Activated CD4-positive, alpha-beta memory T cell treated with anti-CD3 and anti-CD28 coated beads, Interleukin-2, amount 10 ng/mL, durations not matched to agents 7 days and 5 days (primary cell): ENCODE data around the gene PRPF40B. TPM values are rescaled to one million over a fixed set of nuclear protein-coding genes. Genes with fewer than 3 reads are reported as not detected.

ENCODE experiments used
- CTCF ChIA-PET: fragments of 350-600 bp; sonication (Branson Sonifier 250); formaldehyde crosslinking; loops from one replicate; lab custom pipeline; 2021; ENCODE audit warnings: antibody characterized with exemption, inconsistent platforms; lab: Charles Lee
- POLR2A ChIA-PET: fragments of 350-600 bp; sonication (Branson Sonifier 250); formaldehyde crosslinking; loops from one replicate; lab custom pipeline; 2021; ENCODE audit warnings: antibody characterized with exemption; lab: Charles Lee
- DNase-seq: peaks from one replicate; pipeline ENCODE4 v3.0.0-alpha.2; 2020
- H3K27ac Mint-ChIP-seq: one replicate; pipeline ENCODE4 v1.8.0; 2021; ENCODE audit warnings: mild to moderate bottlenecking, mixed read lengths
- H3K27me3 Mint-ChIP-seq: one replicate; pipeline ENCODE4 v1.8.0; 2021; ENCODE audit warnings: mixed read lengths
- H3K36me3 Mint-ChIP-seq: one replicate; pipeline ENCODE4 v1.8.0; 2021; ENCODE audit warnings: low read depth, mixed read lengths
- H3K4me1 Mint-ChIP-seq: one replicate; pipeline ENCODE4 v1.8.0; 2021; ENCODE audit warnings: mixed read lengths
- H3K4me3 Mint-ChIP-seq: one replicate; pipeline ENCODE4 v1.8.0; 2021; ENCODE audit warnings: mild to moderate bottlenecking, mixed read lengths
- H3K9me3 Mint-ChIP-seq: one replicate; pipeline ENCODE4 v1.8.0; 2021; ENCODE audit warnings: mixed read lengths
- total RNA-seq, 2 experiments: library from RNA; stranded (reverse); gene quantifications; one replicate each; pipeline ENCODE4 v1.2.3, GENCODE V29; 2021

The PRPF40B gene
- total RNA-seq, 2 experiments from 2014 or later = 8.0 to 8.7 TPM

DNA sequence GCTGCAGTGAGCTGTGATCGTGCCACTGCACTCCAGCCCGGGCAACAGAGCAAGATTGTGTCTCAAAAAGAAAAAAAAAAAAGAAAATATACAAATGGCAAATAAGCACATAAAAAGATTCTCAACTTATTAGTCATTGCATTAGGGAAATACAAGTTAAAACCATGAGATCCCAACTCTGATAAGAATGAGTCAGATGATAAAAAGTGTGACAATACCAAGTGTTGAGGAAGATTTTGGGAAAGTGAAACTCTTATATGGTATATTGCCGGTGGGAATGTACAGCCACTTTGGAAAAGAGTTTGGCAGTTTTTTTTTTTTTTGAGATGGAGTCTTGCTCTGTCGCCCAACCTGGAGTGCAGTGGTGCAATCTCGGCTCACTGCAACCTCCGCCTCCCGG lies 7.6 kb upstream of the PRPF40B start:
- Mint-ChIP-seq H3K36me3 (peaks cover 2% of the 10 kb centered on the region), H3K9me3 (no peaks in the 10 kb centered on the region), H3K4me3 (no peak overlapping the region), H3K4me1 (no peaks in the 10 kb centered on the region), H3K27me3 (peaks cover 32% of the 10 kb centered on the region), H3K27ac (no peak overlapping the region)
- DNase-seq = no peak
- POLR2A ChIA-PET = no interaction called here
- CTCF ChIA-PET = interaction anchor here (1.1 kb wide), 1 partner anchor 126 kb away, joined by 3 read pairs; the partner anchor contains the start of gene TMBIM6

DNA sequence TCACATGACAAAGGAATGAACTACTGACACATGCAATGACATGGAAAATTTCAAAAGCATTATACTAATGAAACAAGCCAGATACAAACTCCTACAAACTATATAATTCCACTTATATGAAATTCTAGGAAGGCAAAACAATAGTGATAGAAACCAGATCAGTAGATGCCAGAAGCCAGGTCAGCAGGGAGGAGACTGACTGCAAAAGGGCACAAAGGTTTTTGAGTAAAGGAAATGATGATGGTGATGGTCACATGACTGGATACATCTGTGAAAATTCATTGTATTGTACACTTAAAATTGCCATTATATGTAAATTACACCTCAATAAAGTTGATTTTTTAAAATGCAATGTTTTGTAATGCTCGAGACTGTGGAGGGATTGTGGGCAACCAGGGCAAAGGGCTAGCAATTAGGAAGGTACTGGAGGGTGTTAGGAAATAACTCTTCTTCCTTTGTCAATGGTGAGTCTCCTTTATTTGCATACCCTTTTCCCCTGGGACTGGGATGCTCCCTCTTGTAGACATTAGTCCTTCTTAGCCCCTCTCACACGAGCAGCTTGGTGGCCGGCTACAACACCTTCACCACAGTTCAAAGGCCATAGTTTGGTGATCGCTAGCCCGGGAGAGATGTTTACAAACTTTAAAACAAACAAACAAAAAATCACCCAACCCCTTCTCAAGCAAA lies 6.7 kb upstream of the PRPF40B start:
- POLR2A ChIA-PET = interaction anchor here (1.3 kb wide), 1 partner anchor 28 kb away, joined by 3 read pairs; no protein-coding TSS in a partner anchor
- H3K4me1 Mint-ChIP-seq = peaks cover 8% of the 10 kb centered on the region
- CTCF ChIA-PET = no interaction called here
- no peaks in the 10 kb centered on the region for H3K9me3 Mint-ChIP-seq
- no peak overlapping the region for H3K27ac Mint-ChIP-seq
- peaks cover 2% of the 10 kb centered on the region for H3K36me3 Mint-ChIP-seq
- H3K4me3 Mint-ChIP-seq = no peak overlapping the region
- DNase-seq = no peak
- H3K27me3 Mint-ChIP-seq = peaks cover 38% of the 10 kb centered on the region

DNA sequence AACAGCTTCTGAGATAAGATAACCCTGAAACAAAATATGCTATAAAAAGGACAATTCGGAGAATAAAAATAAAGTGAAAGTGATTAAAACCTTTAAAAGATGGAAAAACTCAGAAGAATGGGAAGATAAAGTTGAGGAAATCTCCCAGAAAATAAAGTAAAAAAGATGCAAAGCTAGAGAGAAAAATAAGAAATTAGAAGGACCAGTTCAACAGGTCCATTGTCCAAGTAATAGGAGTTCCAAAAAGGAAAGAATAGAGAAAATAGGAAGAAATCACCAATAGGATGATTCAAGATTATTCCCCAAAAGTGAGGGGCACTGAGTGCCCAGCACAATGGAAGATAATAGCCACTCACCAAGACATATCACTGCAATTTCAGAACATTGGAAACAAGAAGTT lies 4.8 kb upstream of the PRPF40B start:
- Mint-ChIP-seq H3K27ac (no peak overlapping the region), H3K4me1 (peaks cover 17% of the 10 kb centered on the region), H3K27me3 (peaks cover 38% of the 10 kb centered on the region), H3K9me3 (no peaks in the 10 kb centered on the region), H3K4me3 (no peak overlapping the region), H3K36me3 (no peaks in the 10 kb centered on the region)
- no peak for DNase-seq
- ChIA-PET POLR2A (interaction anchor here (1.6 kb wide), 2 partner anchors 123 to 252 kb away, joined by 3 to 5 read pairs; partner anchors contain the start of gene TMBIM6), CTCF (no interaction called here)

DNA sequence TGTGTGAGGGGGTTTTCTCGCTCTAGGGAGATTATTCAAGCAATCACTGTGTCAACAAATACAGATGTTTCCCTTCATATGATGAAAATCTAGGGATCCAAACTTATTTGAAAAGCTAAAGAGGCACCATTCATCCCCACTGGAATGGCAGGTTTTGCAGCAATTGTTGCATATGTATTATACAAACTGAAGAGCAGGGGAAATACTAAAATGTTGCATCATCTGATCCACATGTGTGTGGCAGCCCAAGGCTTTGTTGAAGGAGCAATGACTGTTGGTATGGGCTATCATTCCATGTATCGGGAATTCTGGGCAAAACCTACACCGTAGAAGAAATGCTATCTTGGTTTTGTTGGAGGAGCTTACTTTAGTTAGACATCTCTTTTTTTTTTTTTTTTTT lies 4.1 kb upstream of the PRPF40B start:
- Mint-ChIP-seq H3K27me3 (peaks cover 41% of the 10 kb centered on the region), H3K27ac (no peak overlapping the region)
- POLR2A ChIA-PET = interaction anchor here (0.6 to 1.6 kb wide), 3 partner anchors 122 to 933 kb away, joined by 3 to 5 read pairs (median 3); partner anchors contain the start of gene TMBIM6

DNA sequence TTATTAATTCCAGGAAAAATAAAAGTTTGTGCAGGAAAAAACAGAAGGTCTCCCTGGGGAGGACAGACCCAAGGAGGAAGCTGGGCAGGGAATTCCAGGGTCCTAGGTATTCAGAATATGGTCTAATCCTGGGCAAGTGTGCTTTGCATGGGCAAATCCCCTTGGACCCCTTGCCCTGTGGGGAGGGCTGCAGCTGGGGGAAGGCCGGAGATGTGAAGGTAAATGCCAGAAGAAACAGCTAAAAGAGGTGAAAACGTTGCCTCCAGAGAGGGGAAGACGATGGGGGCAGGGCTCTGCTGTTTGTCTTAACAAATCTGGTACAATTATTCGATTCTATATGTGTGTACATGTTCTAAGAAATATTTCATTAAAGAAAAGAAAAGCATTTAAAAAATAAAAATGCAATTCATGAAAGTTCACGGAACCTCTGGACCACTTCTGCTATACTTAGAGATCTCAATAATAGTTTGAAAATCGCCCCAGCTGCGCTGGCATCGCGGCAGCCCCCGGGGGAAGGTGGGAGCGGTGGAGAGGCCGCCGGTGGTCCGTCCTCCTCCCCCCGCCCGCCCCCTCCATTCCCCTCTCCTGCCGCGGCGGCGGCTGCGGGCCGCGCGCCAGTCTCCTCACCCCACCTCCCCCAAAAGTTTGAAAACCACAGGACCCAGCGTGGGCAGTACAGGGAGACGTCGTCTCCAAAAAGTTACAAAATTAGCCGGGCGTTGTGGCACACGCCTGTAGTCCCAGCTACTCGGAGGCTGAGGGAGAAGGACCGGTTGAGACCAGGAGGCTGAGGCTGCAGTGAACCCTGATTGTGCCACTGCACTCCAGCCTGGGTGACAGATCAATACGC lies 1.5 kb upstream of the PRPF40B start:
- peak overlapping the region; percentile 81 for H3K27ac Mint-ChIP-seq
- H3K4me1 Mint-ChIP-seq = peaks cover 27% of the 10 kb centered on the region
- ChIA-PET CTCF (interaction anchor here (0.7 to 2.2 kb wide), 9 partner anchors 18 to 535 kb away, joined by 3 to 9 read pairs (median 3); partner anchors contain the start of genes SPATS2 and TMBIM6), POLR2A (interaction anchor here (0.7 to 2.8 kb wide), 18 partner anchors 8 to 491 kb away, joined by 3 to 18 read pairs (median 5); partner anchors contain the start of genes SPATS2 and TMBIM6)
- no peaks in the 10 kb centered on the region for H3K9me3 Mint-ChIP-seq
- no peaks in the 10 kb centered on the region for H3K36me3 Mint-ChIP-seq
- H3K4me3 Mint-ChIP-seq = peak overlapping the region; percentile 77
- H3K27me3 Mint-ChIP-seq = peaks cover 39% of the 10 kb centered on the region
- no peak for DNase-seq

More for the DNA sequence above, 4.1 kb upstream of the PRPF40B start:
- CTCF ChIA-PET = interaction anchor here (0.9 to 1.2 kb wide), 3 partner anchors 122 to 330 kb away, joined by 3 read pairs; partner anchors contain the start of gene TMBIM6
- no peak overlapping the region for H3K4me3 Mint-ChIP-seq
- H3K9me3 Mint-ChIP-seq = no peaks in the 10 kb centered on the region
- no peak for DNase-seq
- H3K36me3 Mint-ChIP-seq = no peaks in the 10 kb centered on the region
- peaks cover 21% of the 10 kb centered on the region for H3K4me1 Mint-ChIP-seq

DNA sequence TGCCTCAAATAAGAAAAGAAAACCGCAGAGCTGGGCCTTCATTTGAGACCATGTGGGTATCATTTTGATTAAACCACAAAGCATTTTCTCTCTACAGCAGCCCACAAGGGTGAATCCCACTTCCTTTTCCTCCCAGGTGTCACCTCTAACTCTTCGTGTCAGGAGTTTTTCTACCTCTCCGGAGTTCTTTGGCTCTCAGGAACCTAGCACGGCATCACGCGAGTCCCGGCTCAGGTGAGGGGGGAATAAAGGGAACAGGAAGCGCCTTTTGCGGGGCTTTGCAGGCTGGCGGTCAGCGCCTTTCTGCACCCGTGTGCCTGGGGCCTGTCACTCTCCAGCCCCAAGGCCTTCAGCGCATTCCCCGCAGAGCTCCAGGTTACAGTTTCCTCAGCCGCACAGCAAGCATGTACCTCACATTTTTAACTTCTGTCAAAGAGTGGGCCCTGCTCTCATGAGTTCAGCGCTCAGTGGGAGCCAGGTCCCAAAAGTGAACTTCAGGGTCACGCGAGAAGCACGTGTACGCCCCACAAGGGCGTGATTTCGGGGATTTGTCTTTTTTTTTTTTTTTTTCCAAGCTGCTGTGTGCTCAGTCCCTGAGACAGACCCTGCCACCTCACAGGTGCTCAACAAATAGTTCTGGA lies 740 bp upstream of the PRPF40B start:
- peaks cover 27% of the 10 kb centered on the region for H3K4me1 Mint-ChIP-seq
- POLR2A ChIA-PET = interaction anchor here (0.7 to 2.8 kb wide), 21 partner anchors 9 to 492 kb away, joined by 3 to 18 read pairs (median 5); partner anchors contain the start of genes SPATS2 and TMBIM6
- H3K27ac Mint-ChIP-seq = peak overlapping the region; percentile 81
- H3K4me3 Mint-ChIP-seq = peak overlapping the region; percentile 77
- peak; percentile 66 for DNase-seq
- H3K36me3 Mint-ChIP-seq = no peaks in the 10 kb centered on the region
- no peaks in the 10 kb centered on the region for H3K9me3 Mint-ChIP-seq
- CTCF ChIA-PET = interaction anchor here (0.6 to 2.2 kb wide), 17 partner anchors 10 to 536 kb away, joined by 3 to 9 read pairs (median 4); partner anchors contain the start of genes DNAJC22, SPATS2 and TMBIM6
- H3K27me3 Mint-ChIP-seq = peaks cover 37% of the 10 kb centered on the region

DNA sequence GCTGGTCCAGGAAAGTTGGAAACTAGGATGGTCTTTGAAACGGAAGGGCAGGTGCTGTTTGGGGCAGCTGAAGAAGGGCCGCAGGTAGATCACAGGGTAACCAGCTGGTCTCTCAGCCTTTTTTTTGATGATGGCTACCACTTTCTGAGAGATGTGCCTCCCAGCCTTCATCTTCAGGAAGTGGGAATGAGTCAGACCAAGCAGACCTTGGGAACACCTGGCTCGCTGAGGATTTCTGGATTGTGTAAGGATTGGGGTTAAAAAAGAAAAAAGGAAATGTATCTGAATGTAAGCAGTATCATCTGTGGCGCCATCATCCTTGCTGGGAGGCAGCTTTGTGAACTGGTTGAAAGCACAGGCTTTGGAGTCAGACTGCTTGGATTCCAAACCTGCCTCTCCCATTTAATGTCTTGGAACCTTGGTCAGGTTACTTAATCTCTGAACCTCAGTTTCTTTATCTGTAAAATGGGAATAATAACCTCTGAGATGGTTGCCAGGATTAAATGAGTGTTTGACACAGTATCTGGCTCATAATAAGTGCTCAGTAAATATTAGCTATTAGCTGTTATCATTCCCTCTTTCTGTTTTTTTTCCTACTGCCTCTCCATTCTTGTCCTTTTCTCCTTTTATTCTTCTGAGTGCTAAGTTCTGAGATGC lies 1.7 kb downstream of the PRPF40B start:
- no peaks in the 10 kb centered on the region for H3K9me3 Mint-ChIP-seq
- no peak overlapping the region for H3K27ac Mint-ChIP-seq
- ChIA-PET CTCF (interaction anchor here (0.8 to 1.6 kb wide), 3 partner anchors 12 to 267 kb away, joined by 3 to 5 read pairs (median 4); partner anchors contain the start of gene TMBIM6), POLR2A (interaction anchor here (2.1 kb wide), 1 partner anchor 116 kb away, joined by 7 read pairs; the partner anchor contains the start of gene TMBIM6)
- H3K36me3 Mint-ChIP-seq = no peaks in the 10 kb centered on the region
- no peak for DNase-seq
- peak overlapping the region; percentile 18 for H3K4me3 Mint-ChIP-seq
- peaks cover 26% of the 10 kb centered on the region for H3K27me3 Mint-ChIP-seq
- H3K4me1 Mint-ChIP-seq = peaks cover 27% of the 10 kb centered on the region

DNA sequence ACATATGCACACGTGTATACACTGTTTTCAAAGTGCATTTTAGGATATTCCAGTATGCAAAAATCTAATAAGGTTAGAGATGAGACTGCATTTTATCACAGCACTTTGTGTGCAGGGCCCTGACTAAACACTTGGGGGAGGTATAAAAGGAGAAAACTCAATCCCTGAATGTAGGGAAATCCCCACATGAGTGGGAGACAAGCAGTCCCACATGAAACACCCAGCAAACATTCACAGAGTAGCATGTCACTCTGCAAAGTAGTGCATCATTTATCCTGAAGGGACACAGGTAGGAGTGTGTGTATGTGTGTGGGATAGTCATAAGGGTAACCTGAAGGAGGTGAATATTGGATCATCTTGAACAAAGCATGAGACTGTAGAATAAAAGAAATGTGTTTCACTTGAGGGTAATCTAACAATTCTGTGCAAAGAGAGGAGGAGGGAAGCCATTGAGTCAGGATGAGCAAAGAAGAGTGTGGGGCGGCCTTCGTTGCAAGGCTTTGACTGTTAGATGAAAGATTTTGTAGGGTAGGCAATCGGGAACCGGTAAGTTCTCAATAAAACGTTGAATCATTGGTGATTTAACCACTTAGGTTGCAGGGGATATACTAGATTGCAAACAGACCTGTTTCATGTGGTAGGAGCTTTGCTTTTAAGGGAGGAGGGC lies 2.9 kb downstream of the PRPF40B start:
- Mint-ChIP-seq H3K4me1 (peaks cover 23% of the 10 kb centered on the region), H3K9me3 (no peaks in the 10 kb centered on the region), H3K4me3 (no peak overlapping the region), H3K36me3 (no peaks in the 10 kb centered on the region), H3K27me3 (peaks cover 14% of the 10 kb centered on the region), H3K27ac (no peak overlapping the region)
- CTCF ChIA-PET = interaction anchor here (0.6 to 1.6 kb wide), 3 partner anchors 11 to 482 kb away, joined by 4 to 5 read pairs (median 4); partner anchors contain the start of gene TMBIM6
- POLR2A ChIA-PET = interaction anchor here (2.1 kb wide), 1 partner anchor 115 kb away, joined by 7 read pairs; the partner anchor contains the start of gene TMBIM6
- DNase-seq = no peak

DNA sequence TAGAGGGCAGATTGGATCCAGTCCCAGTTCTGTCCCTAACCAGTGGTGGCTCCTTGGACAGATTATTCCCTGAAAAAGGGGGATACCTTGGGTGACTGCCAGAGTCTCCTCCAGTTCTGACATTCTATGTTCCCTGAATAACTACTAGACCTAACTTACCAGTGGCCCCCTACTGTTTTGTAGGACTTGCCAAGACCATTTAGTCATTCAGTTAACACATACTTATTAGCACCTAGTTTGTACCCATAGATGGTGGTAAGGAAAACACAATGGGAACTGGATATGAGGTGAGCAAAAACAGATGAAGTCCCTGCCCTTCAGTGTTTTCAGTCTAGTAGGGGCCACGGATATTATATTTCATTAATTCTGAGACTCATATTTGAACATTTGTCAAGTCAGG lies 3.5 kb downstream of the PRPF40B start:
- H3K9me3 Mint-ChIP-seq = no peaks in the 10 kb centered on the region
- POLR2A ChIA-PET = interaction anchor here (1.0 kb wide), 1 partner anchor 47 kb away, joined by 6 read pairs; no protein-coding TSS in a partner anchor
- DNase-seq = no peak
- no peak overlapping the region for H3K4me3 Mint-ChIP-seq
- CTCF ChIA-PET = interaction anchor here (1.5 kb wide), 1 partner anchor 11 kb away, joined by 7 read pairs; no protein-coding TSS in a partner anchor
- H3K4me1 Mint-ChIP-seq = peaks cover 18% of the 10 kb centered on the region
- H3K36me3 Mint-ChIP-seq = no peaks in the 10 kb centered on the region
- no peak overlapping the region for H3K27ac Mint-ChIP-seq
- H3K27me3 Mint-ChIP-seq = peaks cover 13% of the 10 kb centered on the region

DNA sequence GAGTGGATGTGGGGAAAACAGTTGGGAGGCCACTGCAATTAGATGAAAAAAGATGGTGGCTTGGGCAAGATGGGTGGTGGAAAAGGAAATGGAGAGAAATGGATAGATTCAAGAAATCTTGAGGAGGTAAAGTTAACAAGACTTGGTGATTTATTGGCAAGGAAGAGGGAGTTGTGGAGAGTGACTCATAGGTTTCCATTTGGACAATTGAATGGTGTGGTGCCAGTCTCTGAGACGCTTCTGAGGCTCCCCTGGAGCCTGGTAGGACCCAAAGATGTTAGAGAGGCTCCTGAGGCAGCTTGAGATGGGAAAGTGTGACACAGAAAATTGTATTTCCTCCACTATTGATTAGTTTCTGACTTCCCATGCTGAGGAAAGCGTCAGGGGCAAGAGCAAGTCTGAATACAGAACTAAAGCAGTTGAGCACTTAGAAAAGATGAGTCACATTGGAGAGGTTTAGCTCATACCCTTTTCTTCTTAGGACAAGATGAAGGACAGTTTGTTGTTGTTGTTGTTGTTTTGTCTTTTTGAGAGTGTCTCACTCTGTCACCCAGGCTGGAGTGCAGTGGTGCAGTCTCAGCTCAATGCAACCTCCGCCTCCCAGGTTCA lies 4.5 kb downstream of the PRPF40B start:
- Mint-ChIP-seq H3K27ac (no peak overlapping the region), H3K4me1 (peaks cover 10% of the 10 kb centered on the region), H3K4me3 (no peak overlapping the region), H3K27me3 (peaks cover 13% of the 10 kb centered on the region), H3K36me3 (no peaks in the 10 kb centered on the region), H3K9me3 (no peaks in the 10 kb centered on the region)
- POLR2A ChIA-PET = interaction anchor here (0.9 to 1.1 kb wide), 3 partner anchors 9 to 114 kb away, joined by 3 to 6 read pairs (median 6); partner anchors contain the start of gene TMBIM6
- DNase-seq = no peak
- CTCF ChIA-PET = interaction anchor here (0.7 to 1.5 kb wide), 2 partner anchors 10 to 515 kb away, joined by 3 to 7 read pairs; no protein-coding TSS in a partner anchor
